HG03280 (cell line): ENCODE measurements around the gene TM6SF1.
"Not testable (repeated sequence)": the region's sequence is repeated elsewhere in the genome, so short reads cannot be mapped to it uniquely, and the experiment has no call there.

Experiments used
- ATAC-seq: cut with Tn5 transposase; IDR thresholded peaks from one replicate; pipeline ENCODE4 v1.9.1; 2021; ENCODE audit warnings: mild to moderate bottlenecking, moderate library complexity; ENCODE audit not compliant: unreplicated experiment

The TM6SF1 gene

DNA sequence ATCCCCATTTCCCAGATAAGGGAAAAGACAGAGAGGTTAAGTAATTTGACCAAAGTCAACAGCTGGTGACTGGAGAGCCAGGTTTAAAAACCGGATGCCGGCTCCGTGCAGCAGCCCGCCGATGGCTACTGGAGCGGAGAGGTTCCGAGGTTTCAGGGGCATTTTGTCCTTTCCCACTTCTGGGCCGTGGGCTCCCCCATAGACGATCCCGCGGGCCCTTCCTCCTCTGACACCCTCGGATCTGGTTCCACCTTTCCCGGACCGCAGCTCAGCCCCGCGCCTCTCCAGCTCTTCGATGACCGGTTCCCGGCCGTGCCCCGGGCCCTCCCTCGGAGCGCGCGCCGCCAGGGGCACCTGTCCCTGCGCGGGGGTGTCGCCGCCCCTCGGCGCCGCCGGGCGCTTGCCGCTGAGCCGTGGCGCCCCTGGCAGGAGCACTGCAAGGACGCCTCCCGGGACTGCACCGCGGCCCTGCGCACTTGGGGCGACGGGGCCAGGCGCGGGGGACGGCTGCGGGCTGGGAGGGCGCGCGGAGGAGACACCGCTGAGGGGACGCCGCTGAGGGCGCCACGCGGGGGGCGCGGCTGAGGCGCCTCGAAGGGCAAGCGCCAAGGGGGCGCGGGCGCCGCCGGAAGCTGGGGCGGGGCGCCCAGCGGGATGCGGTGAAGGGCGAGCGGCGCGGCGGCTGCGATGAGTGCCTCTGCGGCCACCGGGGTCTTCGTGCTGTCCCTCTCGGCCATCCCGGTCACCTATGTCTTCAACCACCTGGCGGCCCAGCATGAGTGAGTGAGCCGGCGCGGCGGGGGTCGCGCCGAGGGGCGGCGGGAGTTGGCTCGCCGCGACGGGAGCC is at the start of gene TM6SF1:
TSS of gene TM6SF1 (plus strand) at position 652 of the 847 bp plus-strand sequence. CDS start at position 688, 36 bp downstream.
- ATAC-seq: peak; percentile 30

GRCh38 chr15:83057696-83058376 is 49.6 kb upstream of the TM6SF1 start:
- ATAC-seq: no peak

- no peak for ATAC-seq
Observed at GRCh38 chr15:83061680-83062079, 45.8 kb upstream of the TM6SF1 start.

- no peak for ATAC-seq
Observed at GRCh38 chr15:83062768-83063180, 44.7 kb upstream of the TM6SF1 start.

DNA sequence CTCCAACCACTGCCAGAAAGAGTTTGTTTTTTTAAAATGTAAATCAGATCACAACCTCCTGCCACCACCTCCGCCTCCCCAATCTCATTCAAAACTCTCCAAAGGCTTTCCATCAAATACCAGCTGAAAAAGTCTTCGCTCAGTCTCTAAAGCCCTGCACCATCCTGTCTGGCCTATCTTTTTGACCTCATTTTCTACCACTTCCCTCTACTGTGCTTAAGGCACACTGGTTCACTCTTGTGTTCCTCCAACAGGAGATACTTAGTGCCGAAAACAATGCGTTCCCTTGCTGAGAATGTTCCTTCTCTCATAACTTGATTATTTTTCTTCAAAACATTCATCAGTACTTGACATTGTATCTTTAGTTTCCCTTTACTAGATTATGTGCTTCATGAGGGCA is 43.9 kb upstream of the TM6SF1 start:
- ATAC-seq: no peak

GRCh38 chr15:83064859-83065258 is 42.6 kb upstream of the TM6SF1 start:
- no peak for ATAC-seq

DNA sequence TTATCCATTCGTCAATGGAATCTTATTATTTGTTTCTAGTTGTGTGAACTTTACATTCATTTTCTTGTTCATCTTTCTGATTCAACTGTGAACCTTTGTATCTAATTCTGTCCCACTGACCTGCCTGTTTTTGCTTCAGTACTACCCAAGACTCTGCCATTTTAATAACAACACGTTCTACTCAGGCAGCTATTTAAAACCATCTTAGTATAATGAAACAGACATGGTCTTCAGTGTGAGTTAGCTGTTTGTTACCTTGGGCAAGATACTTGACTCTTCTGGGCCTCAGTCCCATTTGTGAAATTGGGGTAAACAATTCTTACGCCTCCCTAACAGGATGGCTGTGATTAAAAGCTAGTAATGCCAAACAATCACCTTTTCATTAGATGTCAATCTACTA is 42.0 kb upstream of the TM6SF1 start:
- ATAC-seq: no peak

- ATAC-seq: no peak
Observed at GRCh38 chr15:83066034-83066733, 41.3 kb upstream of the TM6SF1 start.

DNA sequence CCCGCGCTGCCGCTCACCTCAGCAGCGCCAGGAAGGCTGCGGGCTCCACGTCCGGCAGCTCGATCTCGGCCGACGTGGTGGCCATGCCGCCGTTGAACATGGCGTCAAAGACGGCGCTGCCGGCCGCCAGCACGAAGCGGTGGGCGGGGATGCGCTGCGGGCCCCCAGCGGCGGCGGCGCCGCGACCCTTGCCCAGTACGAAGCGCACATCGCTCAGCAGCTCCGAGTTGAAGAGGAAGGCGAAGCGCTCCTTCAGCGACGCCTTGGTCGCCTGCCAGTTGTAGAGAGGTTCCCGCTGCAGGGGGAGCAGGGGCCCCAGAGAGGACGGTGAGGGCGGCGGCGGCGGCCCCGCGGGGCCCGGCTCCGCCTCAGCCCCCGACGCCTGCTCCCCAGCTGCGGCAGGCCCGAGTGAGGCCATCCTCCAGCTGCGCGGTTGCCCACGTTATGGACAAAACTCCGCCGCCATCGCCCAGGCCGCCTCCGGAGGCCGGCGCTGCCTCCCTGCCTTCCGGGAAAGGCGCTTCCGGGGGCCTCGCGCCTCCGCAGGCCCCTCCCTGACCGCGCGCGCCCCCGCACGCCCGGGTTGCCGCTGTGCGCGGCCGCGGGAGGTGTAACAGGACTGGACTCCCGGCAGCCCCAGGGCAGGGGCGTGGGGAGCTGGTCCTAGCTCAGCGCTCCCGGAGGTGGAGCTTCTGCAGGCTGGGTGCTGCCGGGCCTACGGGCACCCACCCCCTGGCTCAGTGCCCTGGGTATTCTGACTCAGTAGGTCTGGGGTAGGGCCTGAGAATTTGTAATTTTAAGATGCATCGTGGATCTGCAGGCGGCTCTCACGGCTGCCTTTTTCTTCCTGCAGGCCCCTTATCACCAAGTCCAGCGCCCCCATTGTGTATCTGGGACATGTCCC is 40.5 kb upstream of the TM6SF1 start, which contains the start of gene BTBD1:
TSS of gene BTBD1 (minus strand) at position 519 of the 904 bp plus-strand sequence. CDS start at position 418, 101 bp downstream.
- peak; percentile 86 for ATAC-seq

- no peak for ATAC-seq
Observed at GRCh38 chr15:83067638-83067962, 39.8 kb upstream of the TM6SF1 start.

- no peak for ATAC-seq
Observed at GRCh38 chr15:83068054-83068453, 39.4 kb upstream of the TM6SF1 start.

- ATAC-seq: not testable (repeated sequence)
Observed at GRCh38 chr15:83069211-83069642, 38.2 kb upstream of the TM6SF1 start.

- no peak for ATAC-seq
Observed at GRCh38 chr15:83077491-83078230, 29.8 kb upstream of the TM6SF1 start.

- ATAC-seq: no peak
Observed at GRCh38 chr15:83078712-83079111, 28.7 kb upstream of the TM6SF1 start.

DNA sequence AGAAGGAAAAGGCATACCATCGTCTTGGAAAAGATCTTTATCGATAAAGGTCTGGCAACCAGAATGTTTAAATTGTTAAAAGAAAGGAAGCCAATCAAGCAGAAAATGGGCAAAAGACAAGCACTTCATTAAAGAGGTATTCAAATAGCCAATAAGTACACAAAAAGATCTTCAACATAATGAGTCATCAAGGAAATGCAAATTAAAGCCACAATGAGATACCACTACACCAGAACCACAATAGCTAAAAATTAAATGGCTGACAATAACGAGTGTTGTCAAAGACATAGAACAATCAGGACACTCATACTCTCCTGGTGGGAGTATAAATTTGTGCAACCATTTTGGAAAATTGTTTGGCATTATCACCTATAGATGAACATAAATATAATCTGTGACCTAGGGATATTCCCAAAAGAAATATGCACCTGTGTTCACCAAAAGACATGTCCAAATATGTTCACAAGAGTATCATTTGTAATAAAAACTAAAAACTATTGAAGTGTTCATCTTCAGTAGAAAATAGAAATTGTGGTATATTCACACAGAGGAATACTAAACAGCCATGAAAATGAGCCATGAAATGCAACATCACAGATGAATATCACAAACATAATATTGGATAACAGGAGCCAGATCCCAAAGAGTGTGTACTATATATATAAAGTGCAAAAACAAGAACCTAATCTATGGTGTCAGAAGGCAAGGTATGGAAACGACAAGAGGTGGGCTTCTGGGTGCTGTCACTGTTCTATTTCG is 26.0 kb upstream of the TM6SF1 start:
- no peak for ATAC-seq

GRCh38 chr15:83082730-83083386 is 24.6 kb upstream of the TM6SF1 start:
- ATAC-seq: no peak

DNA sequence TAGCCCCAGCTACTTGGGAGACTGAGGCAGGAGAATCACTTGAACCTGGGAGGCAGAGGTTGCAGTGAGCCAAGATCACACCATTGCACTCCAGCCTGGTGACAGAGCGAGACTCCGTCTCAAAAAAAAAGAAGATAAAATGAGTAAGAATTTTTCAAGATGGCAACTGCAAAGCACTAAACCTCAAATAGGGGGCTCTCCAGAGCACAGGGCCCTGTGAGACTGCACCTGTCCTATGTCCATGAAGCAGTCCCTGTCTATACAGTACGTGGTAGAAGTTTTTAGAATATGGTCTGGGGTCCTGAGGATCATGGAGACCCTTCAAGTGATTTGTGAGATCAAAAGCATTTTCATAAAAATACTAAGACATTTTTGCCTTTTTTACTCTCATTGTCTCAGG is 22.0 kb upstream of the TM6SF1 start:
- ATAC-seq: not testable (repeated sequence)

- not testable (repeated sequence) for ATAC-seq
Observed at GRCh38 chr15:83085864-83086552, 21.4 kb upstream of the TM6SF1 start.
